ENCODE data around the gene LEAP2.
"Not testable (repeated sequence)": the region's sequence is repeated elsewhere in the genome, so short reads cannot be mapped to it uniquely, and the experiment has no call there.

LEAP2 gene

GRCh38 chr5:132840896-132841295, 32.6 kb upstream of the LEAP2 start:
- no peak for DNase-seq (ENCODE audit: low read depth)

GRCh38 chr5:132841305-132841704, 32.2 kb upstream of the LEAP2 start:
- DNase-seq (ENCODE audit: low read depth): no peak

GRCh38 chr5:132848270-132848669, 25.2 kb upstream of the LEAP2 start:
- no peak for DNase-seq (ENCODE audit: low read depth)

GRCh38 chr5:132849347-132849746, 24.1 kb upstream of the LEAP2 start:
- no peak for DNase-seq (ENCODE audit: low read depth)

GRCh38 chr5:132850066-132850465, 23.4 kb upstream of the LEAP2 start:
- no peak for DNase-seq (ENCODE audit: low read depth)

GRCh38 chr5:132853323-132853722, 20.1 kb upstream of the LEAP2 start:
- DNase-seq (ENCODE audit: low read depth): no peak

- no peak for DNase-seq (ENCODE audit: low read depth)
These were observed 19.7 kb upstream of the LEAP2 start for GRCh38 chr5:132853790-132854189.

- no peak for DNase-seq (ENCODE audit: low read depth)
These were observed 19.2 kb upstream of the LEAP2 start for GRCh38 chr5:132854301-132854700.

- DNase-seq (ENCODE audit: low read depth): not testable (repeated sequence)
These were observed 18.5 kb upstream of the LEAP2 start for GRCh38 chr5:132854992-132855391.

- no peak for DNase-seq (ENCODE audit: low read depth)
These were observed 17.5 kb upstream of the LEAP2 start for GRCh38 chr5:132856011-132856410.

GRCh38 chr5:132859889-132860437, 13.5 kb upstream of the LEAP2 start:
- DNase-seq (ENCODE audit: low read depth): no peak

- no peak for DNase-seq (ENCODE audit: low read depth)
These were observed 12.7 kb upstream of the LEAP2 start for GRCh38 chr5:132860742-132861141.

GRCh38 chr5:132865668-132866341, 7.7 kb upstream of the LEAP2 start:
- DNase-seq (ENCODE audit: low read depth): no peak

GRCh38 chr5:132866342-132867045, 7.0 kb upstream of the LEAP2 start, which contains the start of the genes GDF9 and UQCRQ:
Gene GDF9, minus strand, starts transcription at chr5:132866469. Its CDS starts 1,936 bp downstream, at chr5:132864533.
Gene UQCRQ, plus strand, starts transcription at chr5:132866642. Its CDS starts 240 bp downstream, at chr5:132866882.
- DNase-seq (ENCODE audit: low read depth): peak; percentile 82

GRCh38 chr5:132867046-132867451, 6.4 kb upstream of the LEAP2 start:
- no peak for DNase-seq (ENCODE audit: low read depth)

- no peak for DNase-seq (ENCODE audit: low read depth)
These were observed 4.7 kb upstream of the LEAP2 start for GRCh38 chr5:132868754-132869153.

GRCh38 chr5:132870801-132871200, 2.7 kb upstream of the LEAP2 start:
- DNase-seq (ENCODE audit: low read depth): no peak

- DNase-seq (ENCODE audit: low read depth): no peak
These were observed 1.8 kb upstream of the LEAP2 start for GRCh38 chr5:132871459-132872284.

- no peak for DNase-seq (ENCODE audit: low read depth)
These were observed 715 bp upstream of the LEAP2 start for GRCh38 chr5:132872788-132873118.

GRCh38 chr5:132873930-132874271, 433 bp downstream of the LEAP2 start:
- DNase-seq (ENCODE audit: low read depth): no peak

- no peak for DNase-seq (ENCODE audit: low read depth)
These were observed 2.7 kb downstream of the LEAP2 start for GRCh38 chr5:132876020-132876759.

GRCh38 chr5:132877466-132877865, 4.0 kb downstream of the LEAP2 start:
- DNase-seq (ENCODE audit: low read depth): no peak
